Astrocyte (in vitro differentiated cells and primary cell): ENCODE results near the gene AGT. TPM values are rescaled to one million over a fixed set of nuclear protein-coding genes. Genes with fewer than 3 reads are reported as not detected.

ENCODE experiments used
- DNase-seq: peaks from one replicate; pipeline ENCODE4 v3.0.0-alpha.2; 2010; ENCODE audit warnings: low read depth
- FAIRE-seq: peaks from 2 replicates; lab custom pipeline; 2011; peaks lifted over from hg19 to GRCh38; lab: Jason Lieb, UNC
- H2AFZ ChIP-seq: 2 replicates; pipeline ENCODE4 v1.6.0; 2012; ENCODE audit warnings: low read depth, low read length, inconsistent platforms
- H3K27ac ChIP-seq: 2 replicates; pipeline ENCODE4 v1.5.1; 2011; ENCODE audit warnings: low read depth, low read length, inconsistent platforms
- H3K27me3 ChIP-seq: 2 replicates; pipeline ENCODE4 v1.6.0; 2011; ENCODE audit warnings: low read length, inconsistent platforms; ENCODE audit not compliant: insufficient read depth
- H3K36me3 ChIP-seq: 2 replicates; pipeline ENCODE4 v1.5.1; 2011; ENCODE audit warnings: low read length, inconsistent platforms; ENCODE audit not compliant: insufficient read depth
- H3K4me1 ChIP-seq: 2 replicates; pipeline ENCODE4 v1.5.1; 2011; ENCODE audit warnings: low read length, inconsistent platforms; ENCODE audit not compliant: insufficient read depth
- H3K4me2 ChIP-seq: 2 replicates; pipeline ENCODE4 v1.6.0; 2012; ENCODE audit warnings: low read length, inconsistent platforms
- H3K4me3 ChIP-seq: 2 replicates; pipeline ENCODE4 v1.5.1; 2011; ENCODE audit warnings: low read depth, mild to moderate bottlenecking, low read length, inconsistent platforms; ENCODE audit not compliant: insufficient read depth
- H3K79me2 ChIP-seq: 2 replicates; pipeline ENCODE4 v1.6.0; 2012; ENCODE audit warnings: mild to moderate bottlenecking, low read length, inconsistent platforms; ENCODE audit not compliant: insufficient read depth
- H3K9ac ChIP-seq: 2 replicates; pipeline ENCODE4 v1.6.0; 2012; ENCODE audit warnings: mild to moderate bottlenecking, low read length, inconsistent platforms
- H3K9me3 ChIP-seq: 2 replicates; pipeline ENCODE4 v1.5.1; 2012; ENCODE audit warnings: low read depth, mild to moderate bottlenecking, low read length, inconsistent platforms; ENCODE audit not compliant: insufficient read depth
- H4K20me1 ChIP-seq: 2 replicates; pipeline ENCODE4 v1.6.0; 2012; ENCODE audit warnings: low read length, inconsistent platforms; ENCODE audit not compliant: insufficient read depth
- H3K27ac Mint-ChIP-seq: one replicate; pipeline ENCODE4 v1.8.0; 2021; ENCODE audit warnings: mild to moderate bottlenecking, mixed read lengths; ENCODE audit not compliant: unreplicated experiment
- H3K27me3 Mint-ChIP-seq: one replicate; pipeline ENCODE4 v1.8.0; 2021; ENCODE audit warnings: low read depth, mixed read lengths; ENCODE audit not compliant: unreplicated experiment
- H3K36me3 Mint-ChIP-seq: one replicate; pipeline ENCODE4 v1.8.0; 2021; ENCODE audit warnings: low read depth, mixed read lengths; ENCODE audit not compliant: unreplicated experiment
- H3K4me1 Mint-ChIP-seq: one replicate; pipeline ENCODE4 v1.8.0; 2021; ENCODE audit warnings: low read depth, mixed read lengths; ENCODE audit not compliant: unreplicated experiment
- H3K4me3 Mint-ChIP-seq: one replicate; pipeline ENCODE4 v1.8.0; 2021; ENCODE audit warnings: mild to moderate bottlenecking, moderate library complexity, mixed read lengths; ENCODE audit not compliant: unreplicated experiment
- H3K9me3 Mint-ChIP-seq: one replicate; pipeline ENCODE4 v1.8.0; 2021; ENCODE audit warnings: mild to moderate bottlenecking, mixed read lengths; ENCODE audit not compliant: unreplicated experiment
- EZH2 ChIP-seq: IDR thresholded peaks from 2 replicates; pipeline ENCODE4 v1.6.1; 2012; ENCODE audit warnings: mild to moderate bottlenecking, low read length, inconsistent platforms; ENCODE audit not compliant: insufficient read depth
- total RNA-seq: library from RNA; stranded (reverse); gene quantifications from 2 replicates; pipeline ENCODE4 v1.2.1, GENCODE V29; 2021
- TF ChIP-seq, protein P1 (sequence below): IDR thresholded peaks from 2 replicates; pipeline ENCODE4 v1.5.1; 2011; ENCODE audit warnings: low read depth, mild to moderate bottlenecking, inconsistent platforms, low read length, moderate library complexity; ENCODE audit not compliant: insufficient read depth

Gene AGT
- total RNA-seq, 1 donor from 2014 or later, result 1.2 TPM

DNA sequence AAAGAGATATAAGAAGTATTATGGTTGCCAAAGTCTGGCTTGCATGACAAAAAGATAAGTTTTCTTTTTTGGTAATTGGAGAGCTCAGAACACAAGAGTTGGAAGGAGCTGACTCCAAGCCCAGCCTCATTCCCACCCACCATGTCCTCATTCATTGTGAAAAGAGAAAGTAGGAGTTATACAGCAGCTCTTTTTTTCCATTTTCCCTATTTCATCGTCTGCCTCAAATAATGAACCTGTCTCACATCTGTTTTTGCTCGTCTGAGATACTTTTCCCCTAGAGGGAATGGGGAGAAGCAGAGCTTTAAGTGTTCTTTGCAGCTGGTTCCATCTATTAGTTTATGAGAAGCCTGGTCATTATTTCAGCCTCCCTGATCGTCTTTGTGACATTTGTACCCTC lies 34.7 kb downstream of the AGT start:
- Histone ChIP-seq H3K9ac (no peak overlapping the region), H2AFZ (no peak overlapping the region), H3K4me3 (no peak overlapping the region), H3K27me3 (no peaks in the 10 kb centered on the region), H3K27ac (no peak overlapping the region), H3K9me3 (no peaks in the 10 kb centered on the region), H4K20me1 (peaks cover 5% of the 10 kb centered on the region), H3K79me2 (no peaks in the 10 kb centered on the region), H3K36me3 (peaks cover 15% of the 10 kb centered on the region), H3K4me1 (peaks cover 23% of the 10 kb centered on the region), H3K4me2 (no peak overlapping the region)
- no peak overlapping the region for H3K27ac Mint-ChIP-seq
- peaks cover 24% of the 10 kb centered on the region for H3K4me1 Mint-ChIP-seq
- H3K36me3 Mint-ChIP-seq, result peaks cover 26% of the 10 kb centered on the region
- TF ChIP-seq, protein P1, sequence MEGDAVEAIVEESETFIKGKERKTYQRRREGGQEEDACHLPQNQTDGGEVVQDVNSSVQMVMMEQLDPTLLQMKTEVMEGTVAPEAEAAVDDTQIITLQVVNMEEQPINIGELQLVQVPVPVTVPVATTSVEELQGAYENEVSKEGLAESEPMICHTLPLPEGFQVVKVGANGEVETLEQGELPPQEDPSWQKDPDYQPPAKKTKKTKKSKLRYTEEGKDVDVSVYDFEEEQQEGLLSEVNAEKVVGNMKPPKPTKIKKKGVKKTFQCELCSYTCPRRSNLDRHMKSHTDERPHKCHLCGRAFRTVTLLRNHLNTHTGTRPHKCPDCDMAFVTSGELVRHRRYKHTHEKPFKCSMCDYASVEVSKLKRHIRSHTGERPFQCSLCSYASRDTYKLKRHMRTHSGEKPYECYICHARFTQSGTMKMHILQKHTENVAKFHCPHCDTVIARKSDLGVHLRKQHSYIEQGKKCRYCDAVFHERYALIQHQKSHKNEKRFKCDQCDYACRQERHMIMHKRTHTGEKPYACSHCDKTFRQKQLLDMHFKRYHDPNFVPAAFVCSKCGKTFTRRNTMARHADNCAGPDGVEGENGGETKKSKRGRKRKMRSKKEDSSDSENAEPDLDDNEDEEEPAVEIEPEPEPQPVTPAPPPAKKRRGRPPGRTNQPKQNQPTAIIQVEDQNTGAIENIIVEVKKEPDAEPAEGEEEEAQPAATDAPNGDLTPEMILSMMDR, result no peak
- TF ChIP-seq EZH2, result no peak
- no peaks in the 10 kb centered on the region for H3K9me3 Mint-ChIP-seq
- no peaks in the 10 kb centered on the region for H3K27me3 Mint-ChIP-seq
- DNase-seq (no peak), FAIRE-seq (no peak)
- H3K4me3 Mint-ChIP-seq, result no peak overlapping the region

DNA sequence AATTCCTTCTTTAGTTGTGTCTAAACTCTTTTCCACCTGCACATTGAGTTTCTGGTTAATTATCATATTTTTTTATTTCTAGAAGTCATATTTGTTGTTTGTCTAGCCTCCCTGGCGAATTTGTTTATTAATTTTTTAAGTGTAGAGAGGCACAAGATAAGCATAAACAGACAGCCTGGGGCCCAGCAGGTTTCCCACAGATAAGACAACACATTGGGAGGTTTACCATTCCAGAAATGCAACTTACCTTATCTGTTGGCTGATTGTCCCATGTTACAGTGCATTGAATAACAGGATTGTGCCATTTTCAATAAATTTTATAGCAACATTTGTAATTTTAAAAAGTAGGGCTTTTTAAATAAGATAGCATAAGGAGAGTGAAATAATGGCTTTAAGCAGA lies 36.7 kb downstream of the AGT start:
- H3K9me3 ChIP-seq, result no peaks in the 10 kb centered on the region
- DNase-seq (no peak), FAIRE-seq (no peak)
- H3K36me3 ChIP-seq, result peaks cover 15% of the 10 kb centered on the region
- no peaks in the 10 kb centered on the region for H4K20me1 ChIP-seq
- TF ChIP-seq EZH2, result no peak
- TF ChIP-seq, protein P1, result no peak
- H2AFZ ChIP-seq, result no peak overlapping the region
- no peak overlapping the region for H3K9ac ChIP-seq
- H3K36me3 Mint-ChIP-seq, result peaks cover 29% of the 10 kb centered on the region
- no peaks in the 10 kb centered on the region for H3K9me3 Mint-ChIP-seq
- H3K4me2 ChIP-seq, result no peak overlapping the region
- no peaks in the 10 kb centered on the region for H3K27me3 Mint-ChIP-seq
- no peak overlapping the region for H3K4me3 Mint-ChIP-seq
- H3K4me3 ChIP-seq, result no peak overlapping the region
- no peaks in the 10 kb centered on the region for H3K79me2 ChIP-seq
- H3K27ac Mint-ChIP-seq, result no peak overlapping the region
- peaks cover 9% of the 10 kb centered on the region for H3K4me1 ChIP-seq
- peaks cover 11% of the 10 kb centered on the region for H3K4me1 Mint-ChIP-seq
- H3K27ac ChIP-seq, result no peak overlapping the region
- H3K27me3 ChIP-seq, result no peaks in the 10 kb centered on the region

DNA sequence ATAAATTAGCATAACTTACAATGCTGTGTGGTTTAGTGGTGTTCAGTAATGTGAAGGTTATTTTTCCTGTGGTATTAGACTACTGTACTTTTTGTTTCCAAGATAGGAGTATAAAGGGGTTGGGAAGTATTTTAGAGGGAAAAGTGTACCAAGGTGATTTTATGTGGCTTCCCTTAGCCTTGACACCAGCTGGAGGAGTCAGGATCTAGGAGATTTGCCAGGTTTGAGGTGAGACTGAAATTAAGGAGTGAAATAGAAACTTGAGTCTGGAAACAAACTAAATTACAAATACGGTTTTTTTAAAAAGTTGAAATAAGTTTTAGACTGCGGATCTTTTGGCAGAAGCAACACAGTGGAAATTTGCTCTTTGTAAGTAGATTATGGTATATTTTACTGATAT lies 39.3 kb downstream of the AGT start:
- H3K9me3 Mint-ChIP-seq, result no peaks in the 10 kb centered on the region
- H3K4me2 ChIP-seq, result no peak overlapping the region
- H3K27me3 ChIP-seq, result no peaks in the 10 kb centered on the region
- H3K4me3 Mint-ChIP-seq, result no peak overlapping the region
- H3K9ac ChIP-seq, result no peak overlapping the region
- H3K27me3 Mint-ChIP-seq, result no peaks in the 10 kb centered on the region
- no peak overlapping the region for H3K4me3 ChIP-seq
- H3K4me1 Mint-ChIP-seq, result no peaks in the 10 kb centered on the region
- no peak for TF ChIP-seq EZH2
- peaks cover 29% of the 10 kb centered on the region for H3K36me3 Mint-ChIP-seq
- FAIRE-seq (no peak), DNase-seq (no peak)
- no peaks in the 10 kb centered on the region for H3K79me2 ChIP-seq
- no peak overlapping the region for H2AFZ ChIP-seq
- H3K27ac ChIP-seq, result no peak overlapping the region
- H3K36me3 ChIP-seq, result peaks cover 15% of the 10 kb centered on the region
- no peak overlapping the region for H3K27ac Mint-ChIP-seq
- H4K20me1 ChIP-seq, result no peaks in the 10 kb centered on the region
- H3K9me3 ChIP-seq, result no peaks in the 10 kb centered on the region
- H3K4me1 ChIP-seq, result no peaks in the 10 kb centered on the region
